Medulla oblongata (tissue), 1 donor: ENCODE measurements around the gene CACNB3.

Source experiments
- DNase-seq: peaks from one replicate; pipeline ENCODE4 v3.0.0-alpha.2; 2015; ENCODE audit errors: extremely low spot score

Gene CACNB3

GRCh38 chr12:48817873-48818830 is at the start of gene CACNB3:
TSS of gene CACNB3 (plus strand) at chr12:48818496. CDS start at chr12:48818930, 434 bp downstream.
- no peak for DNase-seq

GRCh38 chr12:48768736-48769135 is 49.6 kb upstream of the CACNB3 start:
- no peak for DNase-seq

- no peak for DNase-seq
These were observed 47.5 kb upstream of the CACNB3 start for GRCh38 chr12:48770756-48771155.

- DNase-seq: no peak
These were observed 46.6 kb upstream of the CACNB3 start for GRCh38 chr12:48771588-48772112.

- DNase-seq: no peak
These were observed 44.6 kb upstream of the CACNB3 start for GRCh38 chr12:48773686-48774085.

GRCh38 chr12:48774516-48774915 is 43.8 kb upstream of the CACNB3 start:
- DNase-seq: no peak

GRCh38 chr12:48775299-48775698 is 43.0 kb upstream of the CACNB3 start:
- no peak for DNase-seq

- DNase-seq: no peak
These were observed 42.2 kb upstream of the CACNB3 start for GRCh38 chr12:48775991-48776649.

- no peak for DNase-seq
These were observed 41.3 kb upstream of the CACNB3 start for GRCh38 chr12:48776956-48777355.

GRCh38 chr12:48777501-48778400 is 40.5 kb upstream of the CACNB3 start:
- no peak for DNase-seq

GRCh38 chr12:48779869-48780268 is 38.4 kb upstream of the CACNB3 start:
- no peak for DNase-seq

- DNase-seq: no peak
These were observed 37.8 kb upstream of the CACNB3 start for GRCh38 chr12:48780381-48781025.

- no peak for DNase-seq
These were observed 36.4 kb upstream of the CACNB3 start for GRCh38 chr12:48781750-48782456.

- no peak for DNase-seq
These were observed 35.6 kb upstream of the CACNB3 start for GRCh38 chr12:48782457-48783395.

- no peak for DNase-seq
These were observed 34.9 kb upstream of the CACNB3 start for GRCh38 chr12:48783432-48783831.

- no peak for DNase-seq
These were observed 31.4 kb upstream of the CACNB3 start for GRCh38 chr12:48786591-48787544.

- no peak for DNase-seq
These were observed 30.3 kb upstream of the CACNB3 start for GRCh38 chr12:48787791-48788523.

- DNase-seq: no peak
These were observed 29.8 kb upstream of the CACNB3 start for GRCh38 chr12:48788524-48788853.
